Activated CD4-positive, alpha-beta T cell treated with anti-CD3 and anti-CD28 coated beads, Interleukin-2, Interleukin-4, amounts not matched to agents 100 ng/mL and 50 ng/mL, durations not matched to agents 16 hours and 8 hours (primary cell): ENCODE measurements around the gene ATRAID.

ENCODE experiments used
- DNase-seq: peaks from one replicate; pipeline ENCODE4 v3.0.0-alpha.2; 2020; ENCODE audit warnings: low spot score

The ATRAID gene

GRCh38 chr2:27250652-27251379 is 39.0 kb downstream of the ATRAID start:
- no peak for DNase-seq

- no peak for DNase-seq
Observed at GRCh38 chr2:27251766-27252165, 39.9 kb downstream of the ATRAID start.

GRCh38 chr2:27255187-27255586 is 43.3 kb downstream of the ATRAID start:
- no peak for DNase-seq

- no peak for DNase-seq
Observed at GRCh38 chr2:27255660-27256059, 43.8 kb downstream of the ATRAID start.

GRCh38 chr2:27256855-27257454 is 45.1 kb downstream of the ATRAID start:
- no peak for DNase-seq

GRCh38 chr2:27258051-27258450 is 46.2 kb downstream of the ATRAID start:
- DNase-seq, result no peak

GRCh38 chr2:27261241-27261925 is 49.5 kb downstream of the ATRAID start:
- DNase-seq, result no peak

- no peak for DNase-seq
Observed at GRCh38 chr2:27261926-27262298, 50.1 kb downstream of the ATRAID start.

- DNase-seq, result peak; percentile 63
Observed at GRCh38 chr2:27262379-27263286, 50.8 kb downstream of the ATRAID start, which contains the start of gene SLC30A3. SLC30A3 (minus strand) TSS chr2:27263047; CDS start chr2:27262906, 141 bp downstream.

- DNase-seq, result no peak
Observed at GRCh38 chr2:27263287-27264252, 51.7 kb downstream of the ATRAID start.

- DNase-seq, result no peak
Observed at GRCh38 chr2:27264253-27264752, 52.5 kb downstream of the ATRAID start.

GRCh38 chr2:27264753-27265535 is 53.1 kb downstream of the ATRAID start:
- peak; percentile 58 for DNase-seq

- DNase-seq, result no peak
Observed at GRCh38 chr2:27265536-27265870, 53.7 kb downstream of the ATRAID start.
